ENCODE data around the gene UBE2H.

DNA sequence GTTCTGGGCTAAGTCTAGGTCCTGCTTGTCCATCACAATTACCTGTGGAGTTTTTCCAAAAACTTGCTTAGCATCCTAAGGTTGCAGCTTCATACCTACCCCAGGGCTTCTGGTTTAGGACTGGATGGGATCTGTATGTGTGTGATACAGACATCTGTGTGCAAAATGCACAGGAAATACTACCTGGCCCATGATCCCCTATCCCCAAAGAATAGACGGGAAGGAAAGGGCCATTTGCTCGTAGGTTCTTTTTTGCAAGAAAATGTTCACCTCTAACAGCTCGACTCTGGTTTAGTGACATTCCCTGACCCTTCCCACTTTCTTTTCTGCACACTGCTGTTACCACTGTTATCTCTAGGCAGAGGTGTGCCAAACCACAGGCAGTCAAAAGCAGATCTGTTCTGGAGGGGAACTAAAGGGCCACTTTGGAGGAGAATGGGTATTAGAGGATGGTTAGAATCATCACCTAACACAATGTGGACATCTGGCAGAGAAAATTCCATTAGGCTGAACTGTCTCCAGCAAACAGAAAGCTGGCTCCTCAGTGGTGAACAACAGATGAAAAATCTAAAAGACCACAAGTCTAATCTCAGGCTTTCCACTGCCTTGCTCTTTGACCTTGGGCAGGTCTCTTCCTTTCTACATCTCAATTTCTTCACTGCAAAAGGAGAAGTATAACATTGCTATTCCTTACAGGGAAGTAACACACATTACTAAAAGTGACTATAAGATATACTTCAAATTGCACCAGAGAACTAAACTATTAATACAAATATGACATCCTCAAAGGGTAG is 107.4 kb downstream of the UBE2H start:
- no peak for TF ChIP-seq POLR2A (IDR thresholded peaks at IDR 0.05)
- TF ChIP-seq, protein P1, sequence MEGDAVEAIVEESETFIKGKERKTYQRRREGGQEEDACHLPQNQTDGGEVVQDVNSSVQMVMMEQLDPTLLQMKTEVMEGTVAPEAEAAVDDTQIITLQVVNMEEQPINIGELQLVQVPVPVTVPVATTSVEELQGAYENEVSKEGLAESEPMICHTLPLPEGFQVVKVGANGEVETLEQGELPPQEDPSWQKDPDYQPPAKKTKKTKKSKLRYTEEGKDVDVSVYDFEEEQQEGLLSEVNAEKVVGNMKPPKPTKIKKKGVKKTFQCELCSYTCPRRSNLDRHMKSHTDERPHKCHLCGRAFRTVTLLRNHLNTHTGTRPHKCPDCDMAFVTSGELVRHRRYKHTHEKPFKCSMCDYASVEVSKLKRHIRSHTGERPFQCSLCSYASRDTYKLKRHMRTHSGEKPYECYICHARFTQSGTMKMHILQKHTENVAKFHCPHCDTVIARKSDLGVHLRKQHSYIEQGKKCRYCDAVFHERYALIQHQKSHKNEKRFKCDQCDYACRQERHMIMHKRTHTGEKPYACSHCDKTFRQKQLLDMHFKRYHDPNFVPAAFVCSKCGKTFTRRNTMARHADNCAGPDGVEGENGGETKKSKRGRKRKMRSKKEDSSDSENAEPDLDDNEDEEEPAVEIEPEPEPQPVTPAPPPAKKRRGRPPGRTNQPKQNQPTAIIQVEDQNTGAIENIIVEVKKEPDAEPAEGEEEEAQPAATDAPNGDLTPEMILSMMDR (IDR thresholded peaks at IDR 0.05 in 4 of 5, conservative IDR thresholded peaks at IDR 0.05 in 1 of 5): no peak
